Esophagus muscularis mucosa (tissue), 4 donors: ENCODE measurements around the gene ERCC4. TPM values are rescaled to one million over a fixed set of nuclear protein-coding genes. Genes with fewer than 3 reads are reported as not detected.
"Not testable (repeated sequence)": the region's sequence is repeated elsewhere in the genome, so short reads cannot be mapped to it uniquely, and the experiment has no call there.

Source experiments
- DNase-seq: peaks from one replicate; pipeline ENCODE4 v3.0.0-alpha.2; 2017; ENCODE audit errors: extremely low spot score
- H3K27ac ChIP-seq, 4 donors: fragments of 200-600 bp; sonication (generic); replicated peaks in 1 of 4; 1 replicate in 3 of 4; 2 replicates in 1 of 4; pipeline ENCODE4 v1.5.1; 2016 to 2019; ENCODE audit warnings: mild to moderate bottlenecking in 1 of 4
- H3K27me3 ChIP-seq, 4 donors: fragments of 200-600 bp; sonication (generic); one replicate each; pipeline versions ENCODE4 v1.5.1 to v1.6.0; 2016 to 2019
- H3K36me3 ChIP-seq, 4 donors: fragments of 200-600 bp; sonication (generic); one replicate each; pipeline ENCODE4 v1.5.1; 2016 to 2019
- H3K4me1 ChIP-seq, 4 donors: fragments of 200-600 bp; sonication (generic); one replicate each; pipeline ENCODE4 v1.5.1; 2016 to 2019
- H3K4me3 ChIP-seq, 4 donors: fragments of 200-600 bp; sonication (generic); 1 replicate in 2 of 4; 2 replicates in 2 of 4; pipeline ENCODE4 v1.5.1; 2016 to 2019; ENCODE audit warnings: mild to moderate bottlenecking in 4 of 4, moderate library complexity in 1 of 4
- H3K9me3 ChIP-seq, 4 donors: fragments of 200-600 bp; sonication (generic); 1 replicate in 3 of 4; 2 replicates in 1 of 4; pipeline ENCODE4 v1.5.1; 2016 to 2019
- EP300 ChIP-seq: sonication (generic); formaldehyde crosslinking; IDR thresholded peaks from one replicate; pipeline ENCODE4 v1.6.1; 2017; ENCODE audit warnings: antibody characterized with exemption
- POLR2A ChIP-seq: fragments of 450-650 bp; IDR thresholded peaks from one replicate; pipeline ENCODE4 v1.6.1; 2017; ENCODE audit warnings: antibody characterized with exemption, moderate library complexity, mild to moderate bottlenecking, low read depth
- POLR2AphosphoS5 ChIP-seq, 2 donors: sonication (generic); formaldehyde crosslinking; IDR thresholded peaks; one replicate each; pipeline ENCODE4 v1.6.1; 2017; ENCODE audit warnings: antibody characterized with exemption in 2 of 2
- WGBS: methylation state at CpG from one replicate; pipeline ENCODE4 v1.1.5; 2018; 5-methylcytosine and 5-hydroxymethylcytosine counted together
- intact Hi-C: fragments of 100-400 bp; cut with DNase I; formaldehyde crosslinking; loops from one replicate; pipeline ENCODE4 v1.15.1; 2023
- total RNA-seq, 4 donors: library from RNA; depleted of rRNA; stranded (reverse); fragments of >200 nt; gene quantifications; one replicate each; pipeline versions ENCODE4 v1.1.0 to v1.2.1, GENCODE V29; 2016
- TF ChIP-seq, protein P1 (sequence below), 3 experiments: fragments of 200-600 bp in 2 of 3; fragments of 450-650 bp in 1 of 3; sonication (generic) in 2 of 3; IDR thresholded peaks; one replicate each; pipeline ENCODE4 v1.5.1; 2017 to 2019; ENCODE audit warnings: antibody characterized with exemption in 3 of 3, mild to moderate bottlenecking in 2 of 3, moderate library complexity in 1 of 3

Gene ERCC4
- total RNA-seq, 4 donors from 2014 or later: 4.6 to 10.0 (median 8.6) TPM

DNA sequence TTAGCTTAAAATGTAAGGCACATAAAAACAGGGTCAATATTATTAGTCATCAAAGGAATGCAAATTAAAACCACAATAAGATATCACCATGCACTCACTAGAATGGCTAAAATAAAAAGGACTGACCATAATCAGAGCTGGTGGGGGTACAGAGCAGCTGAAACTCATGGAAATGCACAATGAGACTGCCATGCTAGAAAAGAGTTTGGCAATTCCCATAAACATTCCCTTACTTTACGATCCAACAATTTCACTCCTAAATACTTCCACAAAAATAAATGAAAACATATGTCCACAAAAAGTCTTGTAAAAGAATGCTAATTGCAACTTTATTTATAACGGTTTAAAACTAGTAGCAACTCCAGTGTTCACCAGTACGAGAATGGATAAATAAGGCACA, 36.1 kb upstream of the ERCC4 start:
- no peak for TF ChIP-seq EP300
- TF ChIP-seq POLR2AphosphoS5 (IDR thresholded peaks at IDR 0.05): no peak
- no peak for TF ChIP-seq POLR2A
- TF ChIP-seq, protein P1, sequence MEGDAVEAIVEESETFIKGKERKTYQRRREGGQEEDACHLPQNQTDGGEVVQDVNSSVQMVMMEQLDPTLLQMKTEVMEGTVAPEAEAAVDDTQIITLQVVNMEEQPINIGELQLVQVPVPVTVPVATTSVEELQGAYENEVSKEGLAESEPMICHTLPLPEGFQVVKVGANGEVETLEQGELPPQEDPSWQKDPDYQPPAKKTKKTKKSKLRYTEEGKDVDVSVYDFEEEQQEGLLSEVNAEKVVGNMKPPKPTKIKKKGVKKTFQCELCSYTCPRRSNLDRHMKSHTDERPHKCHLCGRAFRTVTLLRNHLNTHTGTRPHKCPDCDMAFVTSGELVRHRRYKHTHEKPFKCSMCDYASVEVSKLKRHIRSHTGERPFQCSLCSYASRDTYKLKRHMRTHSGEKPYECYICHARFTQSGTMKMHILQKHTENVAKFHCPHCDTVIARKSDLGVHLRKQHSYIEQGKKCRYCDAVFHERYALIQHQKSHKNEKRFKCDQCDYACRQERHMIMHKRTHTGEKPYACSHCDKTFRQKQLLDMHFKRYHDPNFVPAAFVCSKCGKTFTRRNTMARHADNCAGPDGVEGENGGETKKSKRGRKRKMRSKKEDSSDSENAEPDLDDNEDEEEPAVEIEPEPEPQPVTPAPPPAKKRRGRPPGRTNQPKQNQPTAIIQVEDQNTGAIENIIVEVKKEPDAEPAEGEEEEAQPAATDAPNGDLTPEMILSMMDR (IDR thresholded peaks at IDR 0.05): no peak
- no peaks in the 10 kb centered on the region for H3K4me1 ChIP-seq
- H3K27me3 ChIP-seq: no peaks in the 10 kb centered on the region
- H3K36me3 ChIP-seq: no peaks in the 10 kb centered on the region
- peaks cover 0 to 7% (median 0%) of the 10 kb centered on the region in 4 donors for H3K9me3 ChIP-seq
- H3K27ac ChIP-seq: no peak overlapping the region
- no peak overlapping the region for H3K4me3 ChIP-seq
- intact Hi-C loops: no loop called here
- no peak for DNase-seq
- WGBS: 62% methylated on average over 3 of the region's 3 CpGs

DNA sequence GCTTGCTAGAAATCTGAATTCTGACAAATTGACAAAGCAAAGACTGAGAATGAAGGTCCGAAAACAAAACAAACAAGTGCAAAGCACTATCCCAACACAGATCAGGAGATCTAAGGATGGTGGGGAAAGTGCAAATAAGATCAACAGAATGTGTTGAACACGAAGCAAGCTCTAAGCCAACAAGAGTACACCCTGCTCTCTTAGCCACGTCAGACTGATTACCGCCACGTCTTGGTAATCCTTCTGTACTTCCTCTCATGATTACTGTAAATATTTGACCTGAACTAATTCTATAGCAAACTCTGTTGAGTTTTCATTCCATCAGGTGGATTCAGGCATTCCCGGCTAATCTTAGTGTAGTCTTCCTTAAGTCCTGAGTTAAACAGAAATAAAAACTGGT, 34.3 kb upstream of the ERCC4 start:
- intact Hi-C loops: no loop called here
- Histone ChIP-seq H3K4me3 (no peak overlapping the region), H3K4me1 (no peaks in the 10 kb centered on the region), H3K27me3 (no peaks in the 10 kb centered on the region), H3K36me3 (no peaks in the 10 kb centered on the region), H3K9me3 (peaks cover 0 to 7% (median 0%) of the 10 kb centered on the region in 4 donors), H3K27ac (no peak overlapping the region)
- no peak for DNase-seq
- no peak for TF ChIP-seq POLR2A
- TF ChIP-seq EP300: no peak
- TF ChIP-seq POLR2AphosphoS5 (IDR thresholded peaks at IDR 0.05): no peak
- TF ChIP-seq, protein P1 (IDR thresholded peaks at IDR 0.05): no peak
- WGBS: 72% methylated on average over 6 of the region's 6 CpGs

DNA sequence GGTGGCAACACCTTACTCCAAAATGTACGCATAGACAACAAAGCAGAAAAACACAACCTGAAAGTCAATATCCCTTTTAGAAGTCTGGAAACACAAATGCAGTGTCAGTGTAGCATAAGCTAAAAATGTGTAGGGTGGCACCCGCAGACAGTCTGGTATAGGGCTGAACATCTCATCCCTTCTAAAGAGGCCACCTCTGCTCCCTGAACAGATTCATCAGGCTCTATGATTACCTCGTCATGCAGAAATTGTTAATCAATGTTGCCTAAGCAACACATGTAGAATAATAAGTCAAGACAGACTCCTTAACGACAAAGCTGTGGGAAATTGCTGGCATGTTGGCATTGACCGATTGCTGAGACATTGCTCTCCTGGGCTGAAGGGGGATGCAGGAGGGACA, 33.3 kb upstream of the ERCC4 start:
- H3K27me3 ChIP-seq: no peaks in the 10 kb centered on the region
- no peak overlapping the region for H3K4me3 ChIP-seq
- H3K4me1 ChIP-seq: no peaks in the 10 kb centered on the region
- H3K36me3 ChIP-seq: no peaks in the 10 kb centered on the region
- H3K27ac ChIP-seq: no peak overlapping the region
- peaks cover 0 to 7% (median 0%) of the 10 kb centered on the region in 4 donors for H3K9me3 ChIP-seq
- 85% methylated on average over 5 of the region's 5 CpGs for WGBS
- TF ChIP-seq POLR2A (no peak), EP300 (no peak), POLR2AphosphoS5 (IDR thresholded peaks at IDR 0.05) (no peak)
- TF ChIP-seq, protein P1 (IDR thresholded peaks at IDR 0.05): no peak
- no peak for DNase-seq
- intact Hi-C loops: no loop called here

DNA sequence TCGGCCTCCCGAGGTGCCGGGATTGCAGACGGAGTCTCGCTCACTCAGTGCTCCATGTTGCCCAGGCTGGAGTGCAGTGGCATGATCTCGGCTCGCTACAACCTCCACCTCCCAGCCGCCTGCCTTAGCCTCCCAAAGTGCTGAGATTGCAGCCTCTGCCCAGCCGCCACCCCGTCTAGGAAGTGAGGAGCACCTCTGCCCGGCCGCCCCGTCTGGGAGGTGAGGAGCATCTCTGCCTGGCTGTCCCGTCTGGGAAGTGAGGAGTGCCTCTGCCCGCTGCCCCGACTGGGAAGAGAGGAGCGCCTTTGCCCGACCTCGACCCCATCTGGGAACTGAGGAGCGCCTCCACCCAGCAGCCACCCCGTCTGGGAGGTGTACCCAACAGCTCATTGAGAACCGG, 30.6 kb upstream of the ERCC4 start:
- 93% methylated on average over 22 of the region's 22 CpGs for WGBS
- H3K27me3 ChIP-seq, H3K9me3 ChIP-seq, intact Hi-C loops, H3K4me1 ChIP-seq, H3K27ac ChIP-seq, H3K4me3 ChIP-seq, DNase-seq, H3K36me3 ChIP-seq: not testable (repeated sequence)

DNA sequence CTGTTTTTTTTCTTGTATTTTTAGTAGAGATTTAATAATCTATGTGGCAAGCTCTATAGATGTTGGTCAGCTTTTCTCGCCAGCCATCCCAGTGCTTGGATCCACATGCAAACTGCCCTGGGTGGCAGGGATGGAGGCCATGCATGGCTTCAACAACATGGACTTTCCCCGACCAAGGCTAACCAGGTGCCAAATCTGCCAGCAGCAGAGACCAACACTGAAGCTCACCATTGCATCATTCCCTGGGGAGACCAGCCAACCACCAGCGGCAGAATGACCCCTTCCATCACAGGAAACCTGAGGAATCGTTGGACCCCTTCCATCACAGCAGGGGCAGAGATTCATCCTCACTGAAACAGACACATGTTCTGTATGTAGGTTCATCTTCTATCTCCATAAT, 27.7 kb upstream of the ERCC4 start:
- intact Hi-C loops: no loop called here
- no peak overlapping the region for H3K4me3 ChIP-seq
- no peak for TF ChIP-seq POLR2AphosphoS5 (IDR thresholded peaks at IDR 0.05)
- TF ChIP-seq, protein P1 (IDR thresholded peaks at IDR 0.05): no peak
- no peak for TF ChIP-seq POLR2A
- TF ChIP-seq EP300: no peak
- H3K4me1 ChIP-seq: peaks cover 0 to 3% (median 0%) of the 10 kb centered on the region in 4 donors
- no peaks in the 10 kb centered on the region for H3K36me3 ChIP-seq
- no peak overlapping the region for H3K27ac ChIP-seq
- 72% methylated on average over 4 of the region's 4 CpGs for WGBS
- peak; percentile 77 for DNase-seq
- peaks cover 0 to 6% (median 1%) of the 10 kb centered on the region in 4 donors for H3K9me3 ChIP-seq
- no peaks in the 10 kb centered on the region for H3K27me3 ChIP-seq
